SK-N-SH (cell line): Measurements from ENCODE around the gene RASGRF1. TPM values are rescaled to one million over a fixed set of nuclear protein-coding genes. Genes with fewer than 3 reads are reported as not detected.

Source experiments
- CTCF ChIA-PET: fragments of 300-600, 350-600 bp; formaldehyde crosslinking; extraction: SDS; loops from one replicate; lab custom pipeline; 2021; lab: Yijun Ruan, JAX
- POLR2A ChIA-PET: fragments of 350-600 bp; sonication (Branson Sonifier 250); formaldehyde crosslinking; extraction: SDS; loops from one replicate; lab custom pipeline; 2020; ENCODE audit warnings: antibody characterized with exemption, inconsistent platforms; lab: Yijun Ruan, JAX
- DNase-seq: peaks from one replicate; pipeline ENCODE4 v3.0.0; 2012
- H2AFZ ChIP-seq: fragments of 200-600 bp; sonication (generic); 2 replicates; pipeline ENCODE4 v1.8.1; 2016; ENCODE audit warnings: antibody characterized with exemption, mild to moderate bottlenecking, low read depth
- H3F3A ChIP-seq: fragments of 200-600 bp; sonication (generic); replicated peaks from 2 replicates; pipeline ENCODE3; 2016; ENCODE audit warnings: antibody characterized with exemption, mild to moderate bottlenecking; ENCODE audit not compliant: insufficient read depth
- H3K27ac ChIP-seq, 2 experiments: fragments of 200-500 bp in 1 of 2; fragments of 200-600 bp in 1 of 2; sonication (Bioruptor generic) in 1 of 2; sonication (generic), shearing (Covaris generic) in 1 of 2; 2 replicates each; pipeline versions ENCODE4 v1.5.1 to v1.6.1; 2014 to 2016; ENCODE audit warnings: low read depth in 2 of 2, inconsistent platforms in 1 of 2, low read length in 1 of 2, mild to moderate bottlenecking in 1 of 2, mixed read lengths in 1 of 2
- H3K27me3 ChIP-seq: fragments of 200-600 bp; sonication (generic), shearing (Covaris generic); 2 replicates; pipeline ENCODE4 v1.6.1; 2016; ENCODE audit warnings: mixed run types; ENCODE audit not compliant: insufficient read depth
- H3K36me3 ChIP-seq, 2 experiments: fragments of 200-500 bp in 1 of 2; fragments of 200-600 bp in 1 of 2; sonication (Bioruptor generic) in 1 of 2; sonication (generic) in 1 of 2; replicated peaks in 1 of 2; 2 replicates each; pipeline versions ENCODE3 to v1.5.1; 2014 to 2016; ENCODE audit warnings: low read length in 1 of 2, mild to moderate bottlenecking in 1 of 2; ENCODE audit not compliant: insufficient read depth in 2 of 2, control insufficient read depth in 1 of 2
- H3K4me1 ChIP-seq, 2 experiments: fragments of 200-500 bp in 1 of 2; fragments of 200-600 bp in 1 of 2; sonication (Bioruptor generic) in 1 of 2; sonication (generic), shearing (Covaris generic) in 1 of 2; 2 replicates each; pipeline versions ENCODE4 v1.5.1 to v1.6.1; 2014 to 2016; ENCODE audit warnings: low read depth in 1 of 2, low read length in 1 of 2, mixed run types in 1 of 2; ENCODE audit not compliant: insufficient read depth in 2 of 2, control insufficient read depth in 1 of 2
- H3K4me2 ChIP-seq: fragments of 200-600 bp; sonication (generic), shearing (Covaris generic); 2 replicates; pipeline ENCODE4 v1.6.1; 2017; ENCODE audit warnings: mixed run types
- H3K4me3 ChIP-seq, 2 experiments: fragments of 200-500 bp in 1 of 2; fragments of 200-600 bp in 1 of 2; sonication (Bioruptor generic) in 1 of 2; sonication (generic), shearing (Covaris generic) in 1 of 2; 2 replicates each; pipeline versions ENCODE4 v1.5.1 to v1.8.1; 2014 to 2016; ENCODE audit warnings: low read depth in 2 of 2, inconsistent platforms in 1 of 2, low read length in 1 of 2, mild to moderate bottlenecking in 1 of 2, mixed read lengths in 1 of 2, moderate library complexity in 1 of 2
- H3K79me2 ChIP-seq: fragments of 200-600 bp; sonication (generic); 2 replicates; pipeline ENCODE4 v1.8.1; 2017; ENCODE audit warnings: mild to moderate bottlenecking; ENCODE audit not compliant: insufficient read depth
- H3K9ac ChIP-seq: fragments of 200-600 bp; sonication (generic); 2 replicates; pipeline ENCODE4 v1.6.1; 2017; ENCODE audit warnings: mixed run types
- H3K9me2 ChIP-seq: fragments of 200-600 bp; sonication (generic); 2 replicates; pipeline ENCODE4 v1.6.1; 2017; ENCODE audit warnings: mixed run types
- H3K9me3 ChIP-seq: fragments of 200-600 bp; sonication (generic); 2 replicates; pipeline ENCODE4 v1.6.1; 2017; ENCODE audit warnings: mixed run types, mild to moderate bottlenecking, moderate library complexity
- H4K20me1 ChIP-seq: fragments of 200-600 bp; sonication (generic); 2 replicates; pipeline ENCODE4 v1.6.1; 2017; ENCODE audit warnings: mild to moderate bottlenecking, mixed run types; ENCODE audit not compliant: insufficient read depth
- EP300 ChIP-seq, 2 experiments: IDR thresholded peaks; 2 replicates each; pipeline versions ENCODE4 v1.4.0 to v1.6.1; 2012; ENCODE audit warnings: borderline replicate concordance in 1 of 2, low read depth in 1 of 2, low read length in 1 of 2
- FOSL2 ChIP-seq: IDR thresholded peaks from 2 replicates; pipeline ENCODE4 v1.4.0; 2012; ENCODE audit warnings: low read depth, mild to moderate bottlenecking, moderate library complexity, borderline replicate concordance
- FOXJ3 ChIP-seq: sonication (generic); formaldehyde crosslinking; IDR thresholded peaks from 2 replicates; pipeline ENCODE4 v1.5.1; 2020; ENCODE audit warnings: mild to moderate bottlenecking, missing genetic modification reagents
- FOXM1 ChIP-seq: IDR thresholded peaks from 2 replicates; pipeline ENCODE4 v1.4.0; 2012; ENCODE audit warnings: low read depth, mild to moderate bottlenecking
- GATA2 ChIP-seq: sonication (generic); formaldehyde crosslinking; IDR thresholded peaks from 2 replicates; pipeline ENCODE4 v1.5.0; 2020; ENCODE audit warnings: mild to moderate bottlenecking, missing genetic modification reagents
- JUND ChIP-seq: IDR thresholded peaks from 2 replicates; pipeline ENCODE4 v1.4.0; 2012
- MXI1 ChIP-seq: IDR thresholded peaks from 2 replicates; pipeline ENCODE4 v1.6.1; 2012; ENCODE audit warnings: mild to moderate bottlenecking, low read depth, low read length, improper control_type of control experiment
- POLR2AphosphoS5 ChIP-seq: IDR thresholded peaks from 2 replicates; pipeline ENCODE4 v1.6.1; 2012; ENCODE audit warnings: low read depth, low read length
- RFX5 ChIP-seq: IDR thresholded peaks from 2 replicates; pipeline ENCODE4 v1.6.1; 2012; ENCODE audit warnings: mild to moderate bottlenecking, improper control_type of control experiment, low read length
- TCF12 ChIP-seq: IDR thresholded peaks from 2 replicates; pipeline ENCODE4 v1.4.0; 2012
- YY1 ChIP-seq: IDR thresholded peaks from 2 replicates; pipeline ENCODE4 v1.4.0; 2012; ENCODE audit warnings: low read depth, mild to moderate bottlenecking
- WGBS: methylation state at CpG from one replicate; pipeline ENCODE4 v1.1.6; 2017; ENCODE audit warnings: low lambda C conversion rate; 5-methylcytosine and 5-hydroxymethylcytosine counted together
- polyA plus RNA-seq, 3 experiments: library from polyadenylated mRNA; depleted of rRNA; stranded (reverse); fragments of >200 nt; gene quantifications; 2 replicates each; pipeline ENCODE4 v1.2.3, GENCODE V29; 2012
- TF ChIP-seq, protein P1 (sequence below): IDR thresholded peaks from 2 replicates; pipeline ENCODE4 v1.6.1; 2012; ENCODE audit warnings: mild to moderate bottlenecking, low read depth, low read length, moderate library complexity
- TF ChIP-seq, protein P2 (sequence below): IDR thresholded peaks from 2 replicates; pipeline ENCODE4 v1.4.0; 2012; ENCODE audit warnings: low read depth, borderline replicate concordance
- TF ChIP-seq, protein P3 (sequence below): IDR thresholded peaks from 2 replicates; pipeline ENCODE4 v1.4.0; 2012; ENCODE audit warnings: low read depth
- TF ChIP-seq, protein P4 (sequence below): IDR thresholded peaks from 2 replicates; pipeline ENCODE4; 2012
- TF ChIP-seq, protein P5 (sequence below): fragments of 200-600 bp; sonication (generic); IDR thresholded peaks from 2 replicates; pipeline ENCODE4 v1.6.1; 2017; ENCODE audit warnings: antibody characterized with exemption, mild to moderate bottlenecking, moderate library complexity
- TF ChIP-seq, protein P6 (sequence below): fragments of 150-350 bp; IDR thresholded peaks from 2 replicates; pipeline ENCODE4 v1.6.1; 2016; ENCODE audit warnings: mild to moderate bottlenecking, low read depth, low read length
- TF ChIP-seq, protein P7 (sequence below): fragments of 150-350 bp; IDR thresholded peaks from 2 replicates; pipeline ENCODE4 v1.6.1; 2017; ENCODE audit warnings: antibody characterized with exemption, low read length, low read depth, borderline replicate concordance

Gene RASGRF1
- polyA plus RNA-seq, 1 of the 3 experiments (the other 2 are of a cell fraction), result 0.10 TPM

DNA sequence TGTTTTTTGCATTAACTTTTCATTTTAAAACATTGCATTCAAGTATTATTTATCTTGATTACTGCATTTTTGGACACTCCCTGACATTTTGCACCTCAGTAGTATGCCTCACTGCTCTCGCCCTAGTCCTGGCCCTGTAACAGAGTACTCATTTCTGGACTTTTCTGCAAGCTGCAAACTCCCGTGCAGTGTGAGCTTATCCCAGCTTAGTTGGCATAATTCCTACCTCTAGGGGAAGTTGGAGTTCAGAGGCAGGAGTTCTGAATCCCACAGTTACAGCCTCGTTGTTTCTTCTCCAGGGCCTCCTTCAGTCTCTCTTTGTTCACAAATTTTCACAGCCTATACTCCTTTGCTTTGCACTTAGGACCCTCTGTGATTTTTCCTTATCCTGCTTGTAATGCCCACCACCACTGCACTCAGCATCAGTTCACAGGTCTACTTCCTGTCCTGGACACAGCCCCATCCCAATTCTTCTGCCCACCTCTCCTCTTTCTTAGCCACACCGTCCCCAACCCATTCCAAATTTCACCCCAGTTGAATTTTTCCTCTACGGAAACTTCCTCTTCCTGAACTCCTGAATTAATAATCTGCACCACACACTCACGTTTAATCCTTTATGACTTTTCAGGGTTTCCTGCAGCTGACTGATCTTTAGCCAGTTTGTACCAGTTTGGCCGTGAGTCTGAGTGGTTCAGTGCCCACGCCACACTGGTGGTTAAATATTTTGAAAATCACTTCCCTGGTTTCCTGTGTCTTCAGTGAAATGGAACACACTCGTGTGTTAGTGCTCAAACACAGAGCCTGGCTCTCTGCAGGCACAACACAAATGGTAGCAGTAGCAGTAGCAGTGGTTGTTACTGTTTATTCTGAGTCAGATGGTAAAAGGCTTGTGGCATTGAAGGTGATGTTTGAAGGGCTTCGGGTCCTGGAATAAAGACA is 139.4 kb downstream of the RASGRF1 start (continued):
- TF ChIP-seq FOSL2 (no peak), FOXM1 (no peak), TCF12 (no peak)
- TF ChIP-seq, protein P1, sequence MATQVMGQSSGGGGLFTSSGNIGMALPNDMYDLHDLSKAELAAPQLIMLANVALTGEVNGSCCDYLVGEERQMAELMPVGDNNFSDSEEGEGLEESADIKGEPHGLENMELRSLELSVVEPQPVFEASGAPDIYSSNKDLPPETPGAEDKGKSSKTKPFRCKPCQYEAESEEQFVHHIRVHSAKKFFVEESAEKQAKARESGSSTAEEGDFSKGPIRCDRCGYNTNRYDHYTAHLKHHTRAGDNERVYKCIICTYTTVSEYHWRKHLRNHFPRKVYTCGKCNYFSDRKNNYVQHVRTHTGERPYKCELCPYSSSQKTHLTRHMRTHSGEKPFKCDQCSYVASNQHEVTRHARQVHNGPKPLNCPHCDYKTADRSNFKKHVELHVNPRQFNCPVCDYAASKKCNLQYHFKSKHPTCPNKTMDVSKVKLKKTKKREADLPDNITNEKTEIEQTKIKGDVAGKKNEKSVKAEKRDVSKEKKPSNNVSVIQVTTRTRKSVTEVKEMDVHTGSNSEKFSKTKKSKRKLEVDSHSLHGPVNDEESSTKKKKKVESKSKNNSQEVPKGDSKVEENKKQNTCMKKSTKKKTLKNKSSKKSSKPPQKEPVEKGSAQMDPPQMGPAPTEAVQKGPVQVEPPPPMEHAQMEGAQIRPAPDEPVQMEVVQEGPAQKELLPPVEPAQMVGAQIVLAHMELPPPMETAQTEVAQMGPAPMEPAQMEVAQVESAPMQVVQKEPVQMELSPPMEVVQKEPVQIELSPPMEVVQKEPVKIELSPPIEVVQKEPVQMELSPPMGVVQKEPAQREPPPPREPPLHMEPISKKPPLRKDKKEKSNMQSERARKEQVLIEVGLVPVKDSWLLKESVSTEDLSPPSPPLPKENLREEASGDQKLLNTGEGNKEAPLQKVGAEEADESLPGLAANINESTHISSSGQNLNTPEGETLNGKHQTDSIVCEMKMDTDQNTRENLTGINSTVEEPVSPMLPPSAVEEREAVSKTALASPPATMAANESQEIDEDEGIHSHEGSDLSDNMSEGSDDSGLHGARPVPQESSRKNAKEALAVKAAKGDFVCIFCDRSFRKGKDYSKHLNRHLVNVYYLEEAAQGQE, result no peak

DNA sequence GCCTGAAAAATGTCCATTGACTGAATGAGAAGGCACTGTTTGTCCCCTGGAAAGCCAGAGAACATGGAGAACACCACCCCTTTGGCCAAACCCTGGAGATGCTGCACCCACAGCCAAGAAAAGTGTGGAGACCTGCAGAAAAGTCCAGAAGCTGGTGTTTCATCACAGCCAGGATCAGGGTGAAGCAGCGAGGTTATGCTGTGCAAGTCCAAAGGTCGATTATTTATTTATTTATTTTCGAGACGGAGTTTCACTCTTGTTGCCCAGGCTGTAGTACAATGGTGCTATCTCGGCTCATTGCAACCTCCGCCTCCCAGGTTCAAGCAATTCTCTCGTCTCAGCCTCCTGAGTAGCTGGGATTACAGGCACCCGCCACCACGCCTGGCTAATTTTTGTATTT is 140.2 kb downstream of the RASGRF1 start:
- Histone ChIP-seq H3K9ac (no peak overlapping the region), H3K4me2 (no peak overlapping the region), H3K79me2 (no peaks in the 10 kb centered on the region), H3K9me2 (no peaks in the 10 kb centered on the region)
- no peak for DNase-seq
- TF ChIP-seq RFX5 (no peak), FOXJ3 (CRISPR knock-in tag) (no peak), POLR2AphosphoS5 (no peak), FOSL2 (no peak), EP300 (IDR thresholded peaks at IDR 0.05; ENCODE audit: borderline replicate concordance in 1 of 2, low read depth in 1 of 2, low read length in 1 of 2) (no peak), JUND (no peak), YY1 (no peak), GATA2 (CRISPR knock-in tag) (no peak), FOXM1 (no peak), MXI1 (no peak)
- TF ChIP-seq, protein P2, sequence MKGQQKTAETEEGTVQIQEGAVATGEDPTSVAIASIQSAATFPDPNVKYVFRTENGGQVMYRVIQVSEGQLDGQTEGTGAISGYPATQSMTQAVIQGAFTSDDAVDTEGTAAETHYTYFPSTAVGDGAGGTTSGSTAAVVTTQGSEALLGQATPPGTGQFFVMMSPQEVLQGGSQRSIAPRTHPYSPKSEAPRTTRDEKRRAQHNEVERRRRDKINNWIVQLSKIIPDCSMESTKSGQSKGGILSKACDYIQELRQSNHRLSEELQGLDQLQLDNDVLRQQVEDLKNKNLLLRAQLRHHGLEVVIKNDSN, result no peak
- TF ChIP-seq, protein P3, sequence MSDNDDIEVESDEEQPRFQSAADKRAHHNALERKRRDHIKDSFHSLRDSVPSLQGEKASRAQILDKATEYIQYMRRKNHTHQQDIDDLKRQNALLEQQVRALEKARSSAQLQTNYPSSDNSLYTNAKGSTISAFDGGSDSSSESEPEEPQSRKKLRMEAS, result no peak
- TF ChIP-seq, protein P4, sequence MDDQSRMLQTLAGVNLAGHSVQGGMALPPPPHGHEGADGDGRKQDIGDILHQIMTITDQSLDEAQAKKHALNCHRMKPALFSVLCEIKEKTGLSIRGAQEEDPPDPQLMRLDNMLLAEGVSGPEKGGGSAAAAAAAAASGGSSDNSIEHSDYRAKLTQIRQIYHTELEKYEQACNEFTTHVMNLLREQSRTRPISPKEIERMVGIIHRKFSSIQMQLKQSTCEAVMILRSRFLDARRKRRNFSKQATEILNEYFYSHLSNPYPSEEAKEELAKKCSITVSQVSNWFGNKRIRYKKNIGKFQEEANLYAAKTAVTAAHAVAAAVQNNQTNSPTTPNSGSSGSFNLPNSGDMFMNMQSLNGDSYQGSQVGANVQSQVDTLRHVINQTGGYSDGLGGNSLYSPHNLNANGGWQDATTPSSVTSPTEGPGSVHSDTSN, result no peak
- TF ChIP-seq, protein P5, sequence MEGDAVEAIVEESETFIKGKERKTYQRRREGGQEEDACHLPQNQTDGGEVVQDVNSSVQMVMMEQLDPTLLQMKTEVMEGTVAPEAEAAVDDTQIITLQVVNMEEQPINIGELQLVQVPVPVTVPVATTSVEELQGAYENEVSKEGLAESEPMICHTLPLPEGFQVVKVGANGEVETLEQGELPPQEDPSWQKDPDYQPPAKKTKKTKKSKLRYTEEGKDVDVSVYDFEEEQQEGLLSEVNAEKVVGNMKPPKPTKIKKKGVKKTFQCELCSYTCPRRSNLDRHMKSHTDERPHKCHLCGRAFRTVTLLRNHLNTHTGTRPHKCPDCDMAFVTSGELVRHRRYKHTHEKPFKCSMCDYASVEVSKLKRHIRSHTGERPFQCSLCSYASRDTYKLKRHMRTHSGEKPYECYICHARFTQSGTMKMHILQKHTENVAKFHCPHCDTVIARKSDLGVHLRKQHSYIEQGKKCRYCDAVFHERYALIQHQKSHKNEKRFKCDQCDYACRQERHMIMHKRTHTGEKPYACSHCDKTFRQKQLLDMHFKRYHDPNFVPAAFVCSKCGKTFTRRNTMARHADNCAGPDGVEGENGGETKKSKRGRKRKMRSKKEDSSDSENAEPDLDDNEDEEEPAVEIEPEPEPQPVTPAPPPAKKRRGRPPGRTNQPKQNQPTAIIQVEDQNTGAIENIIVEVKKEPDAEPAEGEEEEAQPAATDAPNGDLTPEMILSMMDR, result no peak
- TF ChIP-seq, protein P6, sequence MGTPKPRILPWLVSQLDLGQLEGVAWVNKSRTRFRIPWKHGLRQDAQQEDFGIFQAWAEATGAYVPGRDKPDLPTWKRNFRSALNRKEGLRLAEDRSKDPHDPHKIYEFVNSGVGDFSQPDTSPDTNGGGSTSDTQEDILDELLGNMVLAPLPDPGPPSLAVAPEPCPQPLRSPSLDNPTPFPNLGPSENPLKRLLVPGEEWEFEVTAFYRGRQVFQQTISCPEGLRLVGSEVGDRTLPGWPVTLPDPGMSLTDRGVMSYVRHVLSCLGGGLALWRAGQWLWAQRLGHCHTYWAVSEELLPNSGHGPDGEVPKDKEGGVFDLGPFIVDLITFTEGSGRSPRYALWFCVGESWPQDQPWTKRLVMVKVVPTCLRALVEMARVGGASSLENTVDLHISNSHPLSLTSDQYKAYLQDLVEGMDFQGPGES, result no peak
- TF ChIP-seq, protein P7, sequence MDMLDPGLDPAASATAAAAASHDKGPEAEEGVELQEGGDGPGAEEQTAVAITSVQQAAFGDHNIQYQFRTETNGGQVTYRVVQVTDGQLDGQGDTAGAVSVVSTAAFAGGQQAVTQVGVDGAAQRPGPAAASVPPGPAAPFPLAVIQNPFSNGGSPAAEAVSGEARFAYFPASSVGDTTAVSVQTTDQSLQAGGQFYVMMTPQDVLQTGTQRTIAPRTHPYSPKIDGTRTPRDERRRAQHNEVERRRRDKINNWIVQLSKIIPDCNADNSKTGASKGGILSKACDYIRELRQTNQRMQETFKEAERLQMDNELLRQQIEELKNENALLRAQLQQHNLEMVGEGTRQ, result no peak
- TF ChIP-seq, all 33 proteins: peak for 0
- CTCF ChIA-PET, result interaction anchor here (1.4 kb wide), 1 partner anchor 29 kb away, joined by 4 read pairs; no protein-coding TSS in a partner anchor
- H3F3A ChIP-seq, result no peaks in the 10 kb centered on the region
- no peak overlapping the region for H2AFZ ChIP-seq
- H3K4me3 ChIP-seq, result no peak overlapping the region
- H3K27ac ChIP-seq, result no peak overlapping the region
- H3K36me3 ChIP-seq, result no peaks in the 10 kb centered on the region
- no peaks in the 10 kb centered on the region for H3K27me3 ChIP-seq
- 83% methylated on average over 9 of the region's 9 CpGs for WGBS
- H3K4me1 ChIP-seq, result peaks cover 0 to under 1% of the 10 kb centered on the region in 2 experiments; a peak in 1 of 4 replicates
- no peaks in the 10 kb centered on the region for H4K20me1 ChIP-seq
- POLR2A ChIA-PET, result no interaction called here
- H3K9me3 ChIP-seq, result no peaks in the 10 kb centered on the region
